IMR-90 (cell line): Measurements from ENCODE around the gene MYO3B. TPM values are rescaled to one million over a fixed set of nuclear protein-coding genes. Genes with fewer than 3 reads are reported as not detected.

ENCODE experiments used
- ATAC-seq: fragments of 200-7000 bp; cut with Tn5 transposase; 2 replicates; pipeline ENCODE4 v1.9.1; 2020; ENCODE audit warnings: low read depth, mild to moderate bottlenecking, moderate library complexity
- BruUV-seq: library from RNA; stranded (reverse); fragments of 400-500 nt; replicated peaks from 2 replicates; lab custom pipeline; 2021; lab: Mats Ljungman, UMichigan
- CTCF ChIA-PET: fragments of 300-600 bp; formaldehyde crosslinking; extraction: SDS; loops from one replicate; lab custom pipeline; 2021; ENCODE audit warnings: antibody characterized with exemption; lab: Yijun Ruan, JAX
- POLR2A ChIA-PET: fragments of 300-600 bp; sonication (Branson Sonifier 250); formaldehyde crosslinking; loops from one replicate; lab custom pipeline; 2022; ENCODE audit warnings: antibody characterized with exemption; ENCODE audit not compliant: unreplicated experiment; lab: Charles Lee
- DNase-seq: peaks from one replicate; pipeline ENCODE4 v3.0.0; 2013
- H2AFZ ChIP-seq: replicated peaks from 2 replicates; pipeline ENCODE3; 2013; ENCODE audit warnings: low read length, mild to moderate bottlenecking; ENCODE audit not compliant: poor library complexity
- H2AK5ac ChIP-seq: 2 replicates; pipeline ENCODE4 v1.6.1; 2013; ENCODE audit warnings: low read depth, low read length, inconsistent platforms
- H2AK9ac ChIP-seq: replicated peaks from 2 replicates; pipeline ENCODE3; 2013; ENCODE audit warnings: mild to moderate bottlenecking, low read depth, low read length, moderate library complexity; ENCODE audit not compliant: poor library complexity
- H2BK120ac ChIP-seq: 2 replicates; pipeline ENCODE4 v1.6.1; 2013; ENCODE audit warnings: low read depth, low read length, inconsistent platforms
- H2BK15ac ChIP-seq: 3 replicates; pipeline ENCODE4 v1.6.1; 2013; ENCODE audit warnings: low read depth, low read length, inconsistent platforms
- H2BK20ac ChIP-seq: 2 replicates; pipeline ENCODE4 v1.6.1; 2013; ENCODE audit warnings: low read depth, mild to moderate bottlenecking, inconsistent platforms, low read length, moderate library complexity
- H2BK5ac ChIP-seq: 2 replicates; pipeline ENCODE4 v1.6.1; 2013; ENCODE audit warnings: mild to moderate bottlenecking, low read depth, low read length, inconsistent platforms; ENCODE audit not compliant: poor library complexity, severe bottlenecking
- H3K14ac ChIP-seq: replicated peaks from 2 replicates; pipeline ENCODE4 v1.6.1; 2013; ENCODE audit warnings: low read depth, low read length, inconsistent platforms
- H3K18ac ChIP-seq: 2 replicates; pipeline ENCODE4 v1.6.1; 2013; ENCODE audit warnings: low read depth, low read length, control low read depth
- H3K23ac ChIP-seq: 2 replicates; pipeline ENCODE4 v1.6.1; 2013; ENCODE audit warnings: low read depth, low read length, inconsistent platforms
- H3K27ac ChIP-seq: 2 replicates; pipeline ENCODE4 v1.5.1; 2013; ENCODE audit warnings: mild to moderate bottlenecking, control low read depth, low read length; ENCODE audit not compliant: insufficient read depth
- H3K27me3 ChIP-seq: 2 replicates; pipeline ENCODE4 v1.6.1; 2013; ENCODE audit warnings: low read length; ENCODE audit not compliant: control insufficient read depth, insufficient read depth
- H3K36me3 ChIP-seq: 2 replicates; pipeline ENCODE4 v1.6.1; 2013; ENCODE audit warnings: low read length, mixed read lengths; ENCODE audit not compliant: control insufficient read depth, insufficient read depth
- H3K4ac ChIP-seq: 2 replicates; pipeline ENCODE4 v1.6.1; 2013; ENCODE audit warnings: low read depth, low read length, inconsistent platforms
- H3K4me1 ChIP-seq: 2 replicates; pipeline ENCODE4 v1.6.1; 2013; ENCODE audit warnings: low read length, mixed read lengths; ENCODE audit not compliant: control insufficient read depth, insufficient read depth
- H3K4me2 ChIP-seq: 2 replicates; pipeline ENCODE4 v1.6.1; 2013; ENCODE audit warnings: low read depth, mild to moderate bottlenecking, control low read depth, low read length, moderate library complexity
- H3K4me3 ChIP-seq: 2 replicates; pipeline ENCODE4 v1.5.1; 2013; ENCODE audit warnings: low read depth, mild to moderate bottlenecking, control low read depth, low read length, moderate library complexity; ENCODE audit not compliant: insufficient read depth
- H3K56ac ChIP-seq: 2 replicates; pipeline ENCODE4 v1.6.1; 2013; ENCODE audit warnings: low read length, inconsistent platforms; ENCODE audit not compliant: insufficient read depth; ENCODE audit errors: extremely low read depth
- H3K79me1 ChIP-seq, 2 experiments: 2 replicates each; pipeline ENCODE4 v1.6.1; 2013; ENCODE audit warnings: low read length in 2 of 2, inconsistent platforms in 1 of 2, low read depth in 1 of 2
- H3K9ac ChIP-seq: 2 replicates; pipeline ENCODE4 v1.6.1; 2013; ENCODE audit warnings: low read depth, low read length, control low read depth
- H3K9me1 ChIP-seq: 2 replicates; pipeline ENCODE4 v1.6.1; 2013; ENCODE audit warnings: low read length, inconsistent platforms; ENCODE audit not compliant: insufficient read depth
- H3K9me3 ChIP-seq: 2 replicates; pipeline ENCODE4 v1.6.1; 2013; ENCODE audit warnings: low read length; ENCODE audit not compliant: control insufficient read depth, insufficient read depth
- H4K20me1 ChIP-seq: 2 replicates; pipeline ENCODE4 v1.6.1; 2013; ENCODE audit warnings: low read length, inconsistent platforms; ENCODE audit not compliant: insufficient read depth
- H4K5ac ChIP-seq: 2 replicates; pipeline ENCODE4 v1.6.1; 2013; ENCODE audit warnings: mild to moderate bottlenecking, low read depth, low read length, control low read depth
- H4K8ac ChIP-seq, 2 experiments: 2 replicates each; pipeline ENCODE4 v1.6.1; 2013; ENCODE audit warnings: low read depth in 2 of 2, low read length in 2 of 2, control low read depth in 1 of 2, inconsistent platforms in 1 of 2
- H4K91ac ChIP-seq: 2 replicates; pipeline ENCODE4 v1.6.1; 2013; ENCODE audit warnings: low read depth, low read length, inconsistent platforms; ENCODE audit not compliant: insufficient read depth
- BHLHE40 ChIP-seq: fragments of 150-350 bp; IDR thresholded peaks from 2 replicates; pipeline ENCODE4 v1.6.1; 2016; ENCODE audit warnings: mild to moderate bottlenecking, low read depth, low read length
- CHD1 ChIP-seq: IDR thresholded peaks from 2 replicates; pipeline ENCODE4 v1.6.1; 2012; ENCODE audit warnings: low read depth, low read length, improper control_type of control experiment
- CTCF ChIP-seq: conservative IDR thresholded peaks from 2 replicates; pipeline ENCODE4 v1.5.1; 2012; ENCODE audit warnings: mild to moderate bottlenecking, low read depth, low read length, improper control_type of control experiment
- ELK1 ChIP-seq: fragments of 150-350 bp; IDR thresholded peaks from 2 replicates; pipeline ENCODE4 v1.6.1; 2016; ENCODE audit warnings: low read depth, mild to moderate bottlenecking, low read length, moderate library complexity, borderline replicate concordance
- FOS ChIP-seq: fragments of 150-350 bp; IDR thresholded peaks from 2 replicates; pipeline ENCODE4 v1.6.1; 2016; ENCODE audit warnings: low read depth, low read length
- MAFK ChIP-seq: IDR thresholded peaks from 2 replicates; pipeline ENCODE4 v1.6.1; 2012; ENCODE audit warnings: low read depth, low read length, improper control_type of control experiment
- MAZ ChIP-seq: IDR thresholded peaks from 2 replicates; pipeline ENCODE4 v1.6.1; 2012; ENCODE audit warnings: low read depth, mild to moderate bottlenecking, low read length, improper control_type of control experiment, moderate library complexity, borderline replicate concordance
- MXI1 ChIP-seq: IDR thresholded peaks from 2 replicates; pipeline ENCODE4 v1.6.1; 2012; ENCODE audit warnings: low read depth, mild to moderate bottlenecking, low read length, moderate library complexity, borderline replicate concordance
- NFE2L2 ChIP-seq: fragments of 150-350 bp; IDR thresholded peaks from 2 replicates; pipeline ENCODE4 v1.6.1; 2016; ENCODE audit warnings: low read depth, mild to moderate bottlenecking, low read length
- POLR2A ChIP-seq: IDR thresholded peaks from 2 replicates; pipeline ENCODE4 v1.6.1; 2012; ENCODE audit warnings: mild to moderate bottlenecking, low read depth, low read length
- RAD21 ChIP-seq: IDR thresholded peaks from 2 replicates; pipeline ENCODE4 v1.6.1; 2012; ENCODE audit warnings: low read length, improper control_type of control experiment
- RCOR1 ChIP-seq: IDR thresholded peaks from 2 replicates; pipeline ENCODE4 v1.6.1; 2012; ENCODE audit warnings: mild to moderate bottlenecking, low read length, improper control_type of control experiment; ENCODE audit not compliant: insufficient replicate concordance
- RFX5 ChIP-seq: IDR thresholded peaks from 2 replicates; pipeline ENCODE4 v1.8.0; 2012; ENCODE audit warnings: low read depth, mild to moderate bottlenecking, low read length, moderate library complexity
- SMC3 ChIP-seq: fragments of 150-350 bp; IDR thresholded peaks from 2 replicates; pipeline ENCODE4 v1.6.1; 2016; ENCODE audit warnings: low read depth, mild to moderate bottlenecking, antibody characterized with exemption, low read length, moderate library complexity
- USF2 ChIP-seq: fragments of 150-350 bp; IDR thresholded peaks from 2 replicates; pipeline ENCODE4 v1.6.1; 2017; ENCODE audit warnings: mild to moderate bottlenecking, antibody characterized with exemption, low read length, low read depth
- WGBS, 2 experiments: methylation state at CpG; one replicate each; pipeline versions ENCODE4 v1.1.5 to v1.1.7; 2013; ENCODE audit warnings: missing lambda C conversion rate in 2 of 2; ENCODE audit not compliant: insufficient read length in 1 of 2; ENCODE audit errors: extremely low coverage in 2 of 2; 5-methylcytosine and 5-hydroxymethylcytosine counted together
- dilution Hi-C: fragments of 300-500 bp; cut with HindIII; formaldehyde crosslinking; loops from one replicate; pipeline ENCODE4 v1.14.3; 2018; ENCODE audit warnings: low sequenced_read_pairs; ENCODE audit not compliant: unreplicated experiment
- in situ Hi-C: fragments of 300-500 bp; cut with MboI; formaldehyde crosslinking; loops from 3 replicates; pipeline ENCODE4 v1.14.3; 2019; ENCODE audit warnings: low sequenced_read_pairs, inconsistent platforms, mixed read lengths
- intact Hi-C: fragments of 100-400 bp; cut with micrococcal nuclease; formaldehyde crosslinking; loops from 2 replicates; pipeline ENCODE4 v1.10.0; 2022
- polyA plus RNA-seq, 3 experiments: library from polyadenylated mRNA; depleted of rRNA; stranded (reverse); fragments of >200 nt; gene quantifications; 2 replicates each; pipeline ENCODE4 v1.2.3, GENCODE V29; 2012; ENCODE audit warnings: low replicate concordance in 1 of 3
- total RNA-seq: library from RNA; depleted of rRNA; stranded (reverse); fragments of >200 nt; gene quantifications from 2 replicates; pipeline ENCODE4 v1.2.3, GENCODE V29; 2012

The MYO3B gene
- total and polyA plus RNA-seq, 2 of the 4 experiments (the other 2 are of a cell fraction) = 0.02 TPM; not detected in 1

- no peak overlapping the region for H2BK120ac ChIP-seq
- no peak overlapping the region for H2AK9ac ChIP-seq
- intact Hi-C loops (no loop called here), dilution Hi-C loops (no loop called here), in situ Hi-C loops (no loop called here)
- H3K9ac ChIP-seq = no peak overlapping the region
- H4K20me1 ChIP-seq = no peaks in the 10 kb centered on the region
- H3K27me3 ChIP-seq = no peaks in the 10 kb centered on the region
- H3K27ac ChIP-seq = no peak overlapping the region
- H3K79me1 ChIP-seq = no peaks in the 10 kb centered on the region
- H3K4me2 ChIP-seq = no peak overlapping the region
- H3K18ac ChIP-seq = no peak overlapping the region
- no peak overlapping the region for H3K14ac ChIP-seq
- no TSS peak for BruUV-seq
- H4K8ac ChIP-seq = no peak overlapping the region
- DNase-seq (peak; percentile 1), ATAC-seq (no peak)
- no peaks in the 10 kb centered on the region for H3K9me3 ChIP-seq
- POLR2A ChIA-PET = no interaction called here
- CTCF ChIA-PET = no interaction called here
- H2BK15ac ChIP-seq = no peak overlapping the region
- H3K56ac ChIP-seq = no peak overlapping the region
- H2BK5ac ChIP-seq = no peak overlapping the region
- WGBS, 2 experiments = 0% methylated on average over 1 of the region's 1 CpG; no CpG with 5 or more reads in 1 of the 2 experiments
- H2AK5ac ChIP-seq = no peak overlapping the region
- H3K23ac ChIP-seq = no peak overlapping the region
- no peaks in the 10 kb centered on the region for H3K36me3 ChIP-seq
- no peak overlapping the region for H3K4me3 ChIP-seq
- no peak overlapping the region for H2AFZ ChIP-seq
- no peak overlapping the region for H3K4ac ChIP-seq
- no peak for TF ChIP-seq FOS
- TF ChIP-seq RAD21 = no peak
- TF ChIP-seq MAZ = no peak
- no peak for TF ChIP-seq CHD1
- TF ChIP-seq BHLHE40 = no peak
- TF ChIP-seq POLR2A = no peak
- TF ChIP-seq MXI1 = no peak
- no peak for TF ChIP-seq SMC3
- TF ChIP-seq MAFK = no peak
- no peak for TF ChIP-seq CTCF
- TF ChIP-seq RFX5 = no peak
- no peak for TF ChIP-seq USF2
- TF ChIP-seq NFE2L2 = no peak
- no peak for TF ChIP-seq ELK1
- TF ChIP-seq RCOR1 = no peak
- no peak overlapping the region for H4K5ac ChIP-seq
- H3K4me1 ChIP-seq = no peaks in the 10 kb centered on the region
- H3K9me1 ChIP-seq = no peaks in the 10 kb centered on the region
- no peak overlapping the region for H2BK20ac ChIP-seq
- H4K91ac ChIP-seq = no peak overlapping the region
Observed at GRCh38 chr2:170660409-170660808, 482.5 kb downstream of the MYO3B start.
